ENCODE results near the gene NFATC4. TPM values are rescaled to one million over a fixed set of nuclear protein-coding genes. Genes with fewer than 3 reads are reported as not detected.

NFATC4 gene
- total RNA-seq, 1 donor from 2014 or later: 298 TPM

DNA sequence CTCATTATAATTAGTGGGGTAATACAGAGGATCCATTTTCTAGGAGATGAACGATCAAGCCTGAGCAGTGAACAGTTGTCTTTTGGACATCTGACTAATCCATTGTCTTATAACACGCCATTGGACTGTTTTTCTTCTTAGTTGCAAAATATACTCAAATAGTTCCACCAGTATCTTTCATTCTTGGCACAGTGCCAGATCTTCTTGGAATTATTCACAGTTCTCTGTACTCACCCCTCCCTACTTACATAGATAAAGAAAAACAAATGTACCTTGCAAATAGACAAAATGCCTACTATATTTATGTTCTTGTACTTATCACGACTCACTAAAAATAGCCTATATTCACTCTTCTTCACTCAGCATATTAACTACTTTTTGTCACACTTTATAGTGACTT lies 57.7 kb downstream of the NFATC4 start:
- Mint-ChIP-seq H3K4me1 (peaks cover 32% of the 10 kb centered on the region), H3K27me3 (ENCODE audit: low read depth) (no peaks in the 10 kb centered on the region), H3K36me3 (no peaks in the 10 kb centered on the region), H3K27ac (peak overlapping the region; percentile 43), H3K9me3 (no peaks in the 10 kb centered on the region), H3K4me3 (no peak overlapping the region)
- no peak for TF ChIP-seq CTCF (IDR thresholded peaks at IDR 0.05; ENCODE audit: unreplicated experiment)
- no peak for DNase-seq (ENCODE audit: low spot score in 2 of 2, unreplicated experiment in 2 of 2)

DNA sequence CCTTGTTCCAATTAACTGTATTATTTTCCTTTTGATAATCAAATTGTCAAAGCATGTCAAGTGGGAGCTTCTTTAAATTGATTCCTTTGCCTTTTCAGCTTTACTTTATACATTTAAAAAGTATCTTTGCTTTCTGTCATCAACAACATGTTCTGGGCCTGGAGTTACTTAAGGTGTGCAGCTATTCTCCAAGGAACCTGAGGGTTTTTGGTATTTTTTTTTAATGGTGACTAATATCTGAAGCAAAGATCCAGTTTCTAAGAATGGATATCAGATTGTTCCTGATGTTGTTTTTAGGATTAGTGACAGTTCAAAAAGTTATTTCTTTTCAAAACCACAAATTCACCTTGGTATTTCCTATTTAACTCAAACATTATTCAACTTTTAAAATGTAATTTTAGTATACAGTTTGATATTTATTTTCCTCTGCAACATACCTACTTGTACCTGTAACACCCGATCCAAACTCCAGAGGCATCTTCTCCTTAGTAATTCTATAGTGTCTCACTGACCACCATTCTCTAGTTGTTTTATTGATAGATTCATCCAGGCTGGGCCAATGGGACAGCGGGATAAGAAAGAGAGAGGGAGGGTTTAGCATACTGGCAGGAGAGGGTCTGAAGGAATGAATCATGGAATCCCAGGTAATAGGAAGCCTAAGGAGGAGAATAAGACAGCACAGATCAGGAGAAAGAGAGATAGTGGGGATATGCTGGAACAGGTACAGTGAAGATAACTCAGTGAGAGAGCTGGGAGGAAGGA lies 58.3 kb downstream of the NFATC4 start:
- peaks cover 39% of the 10 kb centered on the region for H3K4me1 Mint-ChIP-seq
- H3K27me3 Mint-ChIP-seq (ENCODE audit: low read depth): no peaks in the 10 kb centered on the region
- no peak overlapping the region for H3K4me3 Mint-ChIP-seq
- no peak for DNase-seq (ENCODE audit: low spot score in 2 of 2, unreplicated experiment in 2 of 2)
- H3K36me3 Mint-ChIP-seq: no peaks in the 10 kb centered on the region
- no peaks in the 10 kb centered on the region for H3K9me3 Mint-ChIP-seq
- no peak for TF ChIP-seq CTCF (IDR thresholded peaks at IDR 0.05; ENCODE audit: unreplicated experiment)
- H3K27ac Mint-ChIP-seq: peak overlapping the region; percentile 43

DNA sequence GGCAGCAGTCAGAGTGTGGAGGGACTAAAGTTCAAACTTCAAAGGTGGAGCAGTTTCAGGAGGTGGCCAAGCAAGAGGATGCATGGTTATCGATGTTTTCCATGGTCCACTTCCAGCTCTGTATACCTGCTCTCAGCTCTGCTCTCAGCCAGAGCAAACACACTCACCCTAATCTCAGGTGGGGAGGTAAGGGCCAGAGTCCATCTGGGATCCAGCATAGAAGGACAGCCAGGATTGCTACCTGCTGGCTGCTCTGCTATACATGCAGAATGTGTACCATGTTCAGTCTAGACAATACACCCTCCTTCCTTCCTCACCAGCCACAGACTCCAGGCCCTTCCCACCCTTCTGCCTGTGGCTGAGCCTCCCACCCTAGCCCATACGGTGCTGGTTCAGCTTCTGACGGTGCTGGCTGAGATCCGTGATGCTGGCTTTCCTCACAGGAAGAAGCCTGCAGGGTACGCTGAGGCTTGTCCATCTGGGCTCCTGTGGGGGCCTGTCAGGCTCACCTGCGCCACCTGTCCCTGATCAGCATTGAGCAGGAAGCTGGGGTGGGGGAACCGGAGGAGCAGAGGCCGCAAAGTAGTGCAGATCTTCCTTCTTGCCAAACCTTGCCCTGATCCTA lies 59.0 kb downstream of the NFATC4 start:
- TF ChIP-seq CTCF (IDR thresholded peaks at IDR 0.05; ENCODE audit: unreplicated experiment): no peak
- H3K4me1 Mint-ChIP-seq: peaks cover 45% of the 10 kb centered on the region
- no peak for DNase-seq (ENCODE audit: low spot score in 2 of 2, unreplicated experiment in 2 of 2)
- no peaks in the 10 kb centered on the region for H3K9me3 Mint-ChIP-seq
- H3K4me3 Mint-ChIP-seq: no peak overlapping the region
- H3K36me3 Mint-ChIP-seq: peaks cover 4% of the 10 kb centered on the region
- H3K27me3 Mint-ChIP-seq (ENCODE audit: low read depth): no peaks in the 10 kb centered on the region
- H3K27ac Mint-ChIP-seq: peak overlapping the region; percentile 8

DNA sequence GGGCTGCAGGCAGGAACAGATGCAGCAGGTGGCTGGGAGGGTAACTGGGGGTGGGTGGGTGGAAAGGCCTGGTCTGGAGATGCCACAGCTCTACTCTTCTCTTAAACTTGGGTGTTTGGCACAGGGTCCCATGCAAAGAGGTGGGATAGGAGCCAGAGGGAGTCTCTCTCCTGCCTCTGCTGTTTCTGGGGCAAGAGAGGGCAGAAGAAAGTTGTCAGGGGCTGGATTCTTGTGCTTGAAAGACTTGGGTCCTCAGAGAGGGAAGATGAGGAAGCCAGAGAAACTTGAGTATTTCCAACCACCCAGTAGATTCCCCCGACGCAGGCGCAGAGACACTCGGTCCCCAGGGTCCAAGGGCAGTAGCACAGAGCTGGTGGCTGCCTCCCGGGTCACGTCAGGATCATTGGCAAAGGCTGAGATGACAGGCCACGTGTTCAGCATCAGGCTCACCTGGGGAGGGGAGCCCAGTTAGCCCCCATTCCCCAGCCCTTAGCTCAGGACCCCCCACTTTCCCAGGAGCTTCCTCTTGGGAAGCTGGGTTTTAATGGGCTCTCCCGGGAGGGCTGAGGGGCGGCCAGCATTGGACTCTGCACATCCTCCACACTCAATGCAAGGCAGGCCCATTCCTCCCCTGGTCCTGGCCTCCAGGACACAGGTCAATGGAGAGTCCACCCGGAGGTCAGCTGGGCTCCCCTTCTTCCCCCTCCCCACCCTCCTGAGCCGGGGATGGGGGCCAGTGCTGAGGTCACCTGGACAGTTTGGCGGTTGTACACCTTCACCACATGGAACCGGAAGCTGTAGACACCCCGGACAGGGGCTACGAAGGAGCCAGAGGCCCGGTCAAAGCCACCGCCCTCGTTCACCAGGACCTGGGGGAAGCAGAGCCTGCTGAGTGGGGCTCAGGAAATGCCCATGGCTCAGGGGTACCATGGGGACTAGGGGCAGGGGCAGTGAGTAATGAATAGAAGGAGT lies 59.8 kb downstream of the NFATC4 start:
- Mint-ChIP-seq H3K27ac (peak overlapping the region; percentile 50), H3K4me3 (no peak overlapping the region), H3K27me3 (ENCODE audit: low read depth) (no peaks in the 10 kb centered on the region), H3K4me1 (peaks cover 46% of the 10 kb centered on the region), H3K36me3 (peaks cover 5% of the 10 kb centered on the region), H3K9me3 (no peaks in the 10 kb centered on the region)
- no peak for TF ChIP-seq CTCF (IDR thresholded peaks at IDR 0.05; ENCODE audit: unreplicated experiment)
- no peak for DNase-seq (ENCODE audit: low spot score in 2 of 2, unreplicated experiment in 2 of 2)

GRCh38 chr14:24428628-24429394 lies 60.8 kb downstream of the NFATC4 start:
- H3K27me3 Mint-ChIP-seq (ENCODE audit: low read depth): no peaks in the 10 kb centered on the region

More at GRCh38 chr14:24428628-24429394, 60.8 kb downstream of the NFATC4 start:
- DNase-seq (ENCODE audit: low spot score in 2 of 2, unreplicated experiment in 2 of 2): no peak
- Mint-ChIP-seq H3K36me3 (peaks cover 10% of the 10 kb centered on the region), H3K27ac (peak overlapping the region; percentile 98), H3K4me1 (peaks cover 52% of the 10 kb centered on the region), H3K4me3 (peak overlapping the region; percentile 77), H3K9me3 (no peaks in the 10 kb centered on the region)
- TF ChIP-seq CTCF (IDR thresholded peaks at IDR 0.05; ENCODE audit: unreplicated experiment): no peak

All from mesothelial cell of epicardium (in vitro differentiated cells).